Prostate gland (tissue), 2 donors: ENCODE data around the gene CEP43.

Experiments
- POLR2A ChIP-seq: fragments of 450-650 bp; IDR thresholded peaks from one replicate; pipeline ENCODE4 v1.6.1; 2016; ENCODE audit warnings: antibody characterized with exemption, mild to moderate bottlenecking
- TF ChIP-seq, protein P1 (sequence below), 4 experiments: fragments of 200-600 bp in 2 of 4; fragments of 450-650 bp in 2 of 4; sonication (generic) in 2 of 4; IDR thresholded peaks; 1 replicate in 3 of 4; 2 replicates in 1 of 4; pipeline ENCODE4 v1.5.1; 2016 to 2019; ENCODE audit warnings: antibody characterized with exemption in 4 of 4, mild to moderate bottlenecking in 2 of 4, moderate library complexity in 2 of 4

GRCh38 chr6:167031082-167031709, 32.0 kb downstream of the CEP43 start:
- TF ChIP-seq, protein P1, sequence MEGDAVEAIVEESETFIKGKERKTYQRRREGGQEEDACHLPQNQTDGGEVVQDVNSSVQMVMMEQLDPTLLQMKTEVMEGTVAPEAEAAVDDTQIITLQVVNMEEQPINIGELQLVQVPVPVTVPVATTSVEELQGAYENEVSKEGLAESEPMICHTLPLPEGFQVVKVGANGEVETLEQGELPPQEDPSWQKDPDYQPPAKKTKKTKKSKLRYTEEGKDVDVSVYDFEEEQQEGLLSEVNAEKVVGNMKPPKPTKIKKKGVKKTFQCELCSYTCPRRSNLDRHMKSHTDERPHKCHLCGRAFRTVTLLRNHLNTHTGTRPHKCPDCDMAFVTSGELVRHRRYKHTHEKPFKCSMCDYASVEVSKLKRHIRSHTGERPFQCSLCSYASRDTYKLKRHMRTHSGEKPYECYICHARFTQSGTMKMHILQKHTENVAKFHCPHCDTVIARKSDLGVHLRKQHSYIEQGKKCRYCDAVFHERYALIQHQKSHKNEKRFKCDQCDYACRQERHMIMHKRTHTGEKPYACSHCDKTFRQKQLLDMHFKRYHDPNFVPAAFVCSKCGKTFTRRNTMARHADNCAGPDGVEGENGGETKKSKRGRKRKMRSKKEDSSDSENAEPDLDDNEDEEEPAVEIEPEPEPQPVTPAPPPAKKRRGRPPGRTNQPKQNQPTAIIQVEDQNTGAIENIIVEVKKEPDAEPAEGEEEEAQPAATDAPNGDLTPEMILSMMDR (IDR thresholded peaks at IDR 0.05), result no peak
- no peak for TF ChIP-seq POLR2A
